Hindlimb muscle (tissue), 1 donor: ENCODE results near the gene ZSWIM6. TPM values are rescaled to one million over a fixed set of nuclear protein-coding genes. Genes with fewer than 3 reads are reported as not detected.

Experiments used
- DNase-seq: peaks from one replicate; pipeline ENCODE4 v3.0.0-alpha.2; 2013
- polyA plus RNA-seq: library from polyadenylated mRNA; unstranded; fragments of 120-200 nt; gene quantifications from one replicate; pipeline ENCODE4 v1.2.1, GENCODE V29; 2013; ENCODE audit not compliant: insufficient read length

The ZSWIM6 gene
- polyA plus RNA-seq, 1 donor: 8.8 TPM

- DNase-seq: no peak
Measured at GRCh38 chr5:61307611-61308010, 24.4 kb upstream of the ZSWIM6 start.

GRCh38 chr5:61308712-61309111 is 23.3 kb upstream of the ZSWIM6 start:
- DNase-seq: no peak

GRCh38 chr5:61309115-61309514 is 22.9 kb upstream of the ZSWIM6 start:
- DNase-seq: no peak

GRCh38 chr5:61311056-61311610 is 20.9 kb upstream of the ZSWIM6 start:
- no peak for DNase-seq

- DNase-seq: no peak
Measured at GRCh38 chr5:61311836-61312808, 19.9 kb upstream of the ZSWIM6 start.

- no peak for DNase-seq
Measured at GRCh38 chr5:61313960-61314681, 17.9 kb upstream of the ZSWIM6 start.

GRCh38 chr5:61318376-61318775 is 13.7 kb upstream of the ZSWIM6 start:
- DNase-seq: no peak

GRCh38 chr5:61319388-61320146 is 12.5 kb upstream of the ZSWIM6 start:
- DNase-seq: no peak

GRCh38 chr5:61320860-61321259 is 11.2 kb upstream of the ZSWIM6 start:
- DNase-seq: no peak

GRCh38 chr5:61321669-61322068 is 10.4 kb upstream of the ZSWIM6 start:
- DNase-seq: no peak

GRCh38 chr5:61322738-61323725 is 9.0 kb upstream of the ZSWIM6 start:
- no peak for DNase-seq

GRCh38 chr5:61327760-61328753 is 4.0 kb upstream of the ZSWIM6 start:
- no peak for DNase-seq

- no peak for DNase-seq
Measured at GRCh38 chr5:61328791-61329549, 3.1 kb upstream of the ZSWIM6 start.

GRCh38 chr5:61329550-61330128 is 2.4 kb upstream of the ZSWIM6 start:
- no peak for DNase-seq

- peak; percentile 63 for DNase-seq
Measured at GRCh38 chr5:61330341-61330844, 1.7 kb upstream of the ZSWIM6 start.

- peak; percentile 77 for DNase-seq
Measured at GRCh38 chr5:61330845-61331406, 1.1 kb upstream of the ZSWIM6 start.

GRCh38 chr5:61332358-61332749 is 296 bp downstream of the ZSWIM6 start:
- DNase-seq: no peak

GRCh38 chr5:61332851-61333320 is 828 bp downstream of the ZSWIM6 start:
- DNase-seq: peak; percentile 46
